Suprapubic skin (tissue), 4 donors: ENCODE data around the gene RALA. TPM values are rescaled to one million over a fixed set of nuclear protein-coding genes. Genes with fewer than 3 reads are reported as not detected.

Experiments used
- DNase-seq, 2 donors: peaks; one replicate each; pipeline ENCODE4 v3.0.0-alpha.2; 2019; ENCODE audit warnings: low spot score in 2 of 2
- H3K27ac ChIP-seq: fragments of 200-600 bp; sonication (generic); one replicate; pipeline ENCODE4 v1.5.1; 2019
- H3K27me3 ChIP-seq: fragments of 200-600 bp; sonication (generic); one replicate; pipeline ENCODE4 v1.5.1; 2019
- H3K36me3 ChIP-seq: fragments of 200-600 bp; sonication (generic); one replicate; pipeline ENCODE4 v1.5.1; 2019
- H3K4me1 ChIP-seq: fragments of 200-600 bp; sonication (generic); one replicate; pipeline ENCODE4 v1.5.1; 2019
- H3K4me3 ChIP-seq: fragments of 200-600 bp; sonication (generic); one replicate; pipeline ENCODE4 v1.5.1; 2019; ENCODE audit warnings: mild to moderate bottlenecking
- H3K9me3 ChIP-seq: fragments of 200-600 bp; sonication (generic); one replicate; pipeline ENCODE4 v1.5.1; 2019
- CTCF ChIP-seq, 2 donors: fragments of 200-600 bp in 1 of 2; fragments of 450-650 bp in 1 of 2; sonication (generic) in 1 of 2; IDR thresholded peaks; one replicate each; pipeline ENCODE4 v1.5.1; 2016 to 2019; ENCODE audit warnings: antibody characterized with exemption in 2 of 2, mild to moderate bottlenecking in 1 of 2, moderate library complexity in 1 of 2
- EP300 ChIP-seq: sonication (generic); formaldehyde crosslinking; IDR thresholded peaks from one replicate; pipeline ENCODE4 v1.6.1; 2017; ENCODE audit warnings: antibody characterized with exemption
- POLR2A ChIP-seq, 2 donors: fragments of 450-650 bp; IDR thresholded peaks; one replicate each; pipeline ENCODE4 v1.6.1; 2017; ENCODE audit warnings: antibody characterized with exemption in 2 of 2, mild to moderate bottlenecking in 2 of 2, moderate library complexity in 2 of 2
- POLR2AphosphoS5 ChIP-seq, 3 donors: sonication (generic); formaldehyde crosslinking; IDR thresholded peaks; one replicate each; pipeline ENCODE4 v1.6.1; 2017; ENCODE audit warnings: antibody characterized with exemption in 3 of 3
- WGBS: methylation state at CpG from one replicate; pipeline ENCODE4 v1.1.5; 2018; 5-methylcytosine and 5-hydroxymethylcytosine counted together
- total RNA-seq, 4 donors: library from RNA; depleted of rRNA; stranded (reverse); fragments of >200 nt; gene quantifications; one replicate each; pipeline ENCODE4 v1.1.0, GENCODE V29; 2016

Gene RALA
- total RNA-seq, 4 donors from 2014 or later = 15.5 to 24.1 (median 15.9) TPM

GRCh38 chr7:39714447-39715091 is 91.2 kb downstream of the RALA start:
- Histone ChIP-seq H3K36me3 (no peaks in the 10 kb centered on the region), H3K4me3 (no peak overlapping the region), H3K9me3 (no peaks in the 10 kb centered on the region), H3K27ac (no peak overlapping the region), H3K27me3 (no peaks in the 10 kb centered on the region), H3K4me1 (peaks cover 9% of the 10 kb centered on the region)
- DNase-seq = no peak
- TF ChIP-seq POLR2AphosphoS5 (IDR thresholded peaks at IDR 0.05) (no peak), EP300 (no peak), CTCF (IDR thresholded peaks at IDR 0.05) (no peak), POLR2A (IDR thresholded peaks at IDR 0.05) (no peak)
- 88% methylated on average over 1 of the region's 1 CpG for WGBS

DNA sequence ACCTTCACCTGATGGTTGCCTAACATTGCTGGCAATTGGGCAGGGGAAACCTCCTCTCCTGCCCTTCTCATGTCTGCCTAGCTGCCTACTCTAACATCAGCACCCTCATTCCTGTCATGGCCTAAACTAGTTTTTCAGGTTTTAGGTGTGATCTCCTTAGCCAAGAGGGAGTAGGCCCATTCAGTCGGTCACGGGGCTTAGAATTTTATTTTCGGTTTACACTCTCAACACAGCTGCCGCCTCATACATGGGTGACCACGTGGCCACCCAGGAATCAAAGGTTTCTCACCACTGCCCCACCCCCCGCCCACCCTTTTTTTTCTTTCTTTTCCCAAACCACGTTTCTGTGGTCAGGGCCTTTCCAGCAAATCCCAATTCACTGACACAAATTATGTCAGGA is 97.2 kb downstream of the RALA start:
- peak overlapping the region; percentile 43 for H3K27ac ChIP-seq
- no peak for DNase-seq
- no peak for TF ChIP-seq CTCF (IDR thresholded peaks at IDR 0.05)
- peak in 1 of 3 donors; percentile 19 for TF ChIP-seq POLR2AphosphoS5 (IDR thresholded peaks at IDR 0.05)
- TF ChIP-seq EP300 = no peak
- TF ChIP-seq POLR2A (IDR thresholded peaks at IDR 0.05) = no peak

DNA sequence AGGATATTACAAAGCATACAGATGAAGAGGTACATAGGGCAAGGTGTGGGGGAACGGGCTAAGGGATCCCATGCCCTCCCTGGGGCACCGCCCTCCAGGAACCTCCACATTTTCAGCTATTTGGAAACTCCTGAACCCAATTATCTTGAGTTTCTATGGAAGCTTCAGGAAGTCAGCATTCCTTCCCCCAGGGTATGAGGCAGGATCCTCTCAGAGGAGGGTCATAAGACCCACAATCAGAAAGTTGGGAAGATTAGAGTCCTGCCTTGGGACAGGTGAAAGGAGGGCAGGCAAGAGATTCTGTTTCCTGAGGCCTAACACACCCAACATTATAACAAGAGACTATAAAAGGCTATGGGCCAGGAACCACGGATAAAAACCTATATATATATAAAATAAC is 98.0 kb downstream of the RALA start:
- Histone ChIP-seq H3K27me3 (no peaks in the 10 kb centered on the region), H3K27ac (no peak overlapping the region), H3K9me3 (no peaks in the 10 kb centered on the region), H3K4me3 (no peak overlapping the region), H3K36me3 (no peaks in the 10 kb centered on the region), H3K4me1 (peaks cover 7% of the 10 kb centered on the region)
- no peak for TF ChIP-seq POLR2A (IDR thresholded peaks at IDR 0.05)
- WGBS = 66% methylated on average over 3 of the region's 3 CpGs
- no peak for DNase-seq

More for the DNA sequence above, 97.2 kb downstream of the RALA start:
- Histone ChIP-seq H3K36me3 (no peaks in the 10 kb centered on the region), H3K9me3 (no peaks in the 10 kb centered on the region), H3K27me3 (no peaks in the 10 kb centered on the region), H3K4me3 (no peak overlapping the region), H3K4me1 (peaks cover 7% of the 10 kb centered on the region)
- 44% methylated on average over 7 of the region's 7 CpGs for WGBS

GRCh38 chr7:39721919-39722597 is 98.7 kb downstream of the RALA start:
- 92% methylated on average over 17 of the region's 17 CpGs for WGBS
- no peak for DNase-seq
- Histone ChIP-seq H3K27me3 (no peaks in the 10 kb centered on the region), H3K36me3 (no peaks in the 10 kb centered on the region), H3K4me3 (no peak overlapping the region), H3K27ac (no peak overlapping the region), H3K9me3 (no peaks in the 10 kb centered on the region), H3K4me1 (peaks cover 7% of the 10 kb centered on the region)
- TF ChIP-seq EP300 (no peak), POLR2AphosphoS5 (IDR thresholded peaks at IDR 0.05) (no peak), POLR2A (IDR thresholded peaks at IDR 0.05) (no peak), CTCF (IDR thresholded peaks at IDR 0.05) (no peak)

DNA sequence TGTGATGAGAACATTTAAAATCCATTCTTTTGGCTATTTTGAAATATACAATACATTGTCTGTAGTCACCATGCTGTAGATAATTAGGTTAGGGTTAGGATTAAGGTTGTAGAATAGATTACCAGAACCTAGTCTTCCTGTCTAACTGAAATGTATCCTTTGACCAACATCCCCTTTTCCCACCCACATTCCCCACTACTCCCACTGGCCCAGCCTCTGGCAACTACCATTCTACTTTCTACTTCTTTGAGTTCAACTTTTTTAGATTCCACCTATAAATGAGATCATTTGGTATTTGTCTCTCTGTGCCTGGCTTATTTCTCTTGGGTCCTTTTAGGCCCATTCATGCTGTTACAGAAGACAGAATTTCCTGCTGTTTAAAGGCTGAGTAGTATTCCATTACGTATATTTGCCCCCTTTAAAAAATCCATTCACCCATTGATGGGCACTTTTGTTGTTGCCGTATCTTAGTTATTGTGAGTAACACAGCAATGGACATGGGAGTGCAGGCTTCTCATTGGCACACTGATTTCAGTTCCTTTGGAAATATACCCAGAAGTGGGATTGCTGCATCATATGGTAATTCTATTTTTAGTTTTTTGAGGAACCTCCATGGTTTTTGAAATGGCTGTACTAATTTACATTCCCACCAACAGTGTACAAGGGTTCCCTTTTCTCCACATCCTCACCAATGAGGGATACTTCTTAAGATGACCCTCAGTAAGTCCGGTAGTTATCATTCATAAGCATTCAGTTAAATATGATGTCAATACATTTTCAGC is 104.0 kb downstream of the RALA start:
- no peaks in the 10 kb centered on the region for H3K4me1 ChIP-seq
- TF ChIP-seq EP300 (no peak), POLR2AphosphoS5 (IDR thresholded peaks at IDR 0.05) (no peak)
- no peak overlapping the region for H3K4me3 ChIP-seq
- no peak overlapping the region for H3K27ac ChIP-seq
- WGBS = 85% methylated on average over 3 of the region's 3 CpGs
- H3K36me3 ChIP-seq = no peaks in the 10 kb centered on the region
- no peak for DNase-seq
- H3K27me3 ChIP-seq = no peaks in the 10 kb centered on the region
- H3K9me3 ChIP-seq = no peaks in the 10 kb centered on the region
